NCI-H226 (cell line): Measurements from ENCODE around the gene DENND4B.

Experiments
- DNase-seq: peaks from one replicate; pipeline ENCODE4 v3.0.0-alpha.2; 2015

DENND4B gene

DNA sequence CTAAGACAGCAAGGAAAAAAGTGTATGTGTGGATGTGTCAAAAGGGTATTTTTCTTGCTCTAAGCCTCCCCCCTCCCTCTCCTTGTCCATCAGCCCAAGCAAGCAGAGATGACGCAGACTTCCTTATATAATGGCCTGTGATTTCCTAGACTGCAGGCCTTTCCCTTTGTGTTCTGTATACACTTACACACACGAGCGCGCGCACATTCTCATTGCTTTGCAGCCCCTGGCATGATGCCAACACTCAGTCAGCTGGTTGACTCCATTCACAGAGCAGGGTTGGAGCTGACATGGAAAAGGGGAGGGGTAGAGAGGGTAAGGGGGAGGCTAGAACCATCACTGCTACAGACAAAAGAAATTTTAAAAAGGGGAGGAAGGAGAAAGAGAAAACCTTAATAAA, 65.6 kb downstream of the DENND4B start:
- peak; percentile 74 for DNase-seq

DNA sequence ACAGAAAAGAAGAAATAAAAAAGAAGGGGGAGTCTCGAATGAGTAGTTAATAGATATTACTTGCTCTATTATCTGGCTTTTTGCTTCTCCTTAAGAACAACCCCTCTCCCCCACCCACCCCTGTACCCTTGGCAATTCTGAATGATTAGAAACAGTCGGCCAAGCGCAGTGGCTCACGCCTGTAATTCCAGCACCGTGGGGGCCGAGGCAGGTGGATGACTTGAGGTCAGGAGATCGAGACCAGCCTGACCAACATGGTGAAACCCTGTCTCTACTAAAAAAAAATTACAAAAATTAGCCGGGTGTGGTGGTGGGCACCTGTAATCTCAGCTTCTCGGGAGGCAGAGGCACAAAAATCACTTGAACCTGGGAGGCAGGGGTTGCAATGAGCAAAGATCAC, 66.5 kb downstream of the DENND4B start:
- DNase-seq = no peak
